Astrocyte (in vitro differentiated cells and primary cell): ENCODE measurements around the gene RND3. TPM values are rescaled to one million over a fixed set of nuclear protein-coding genes. Genes with fewer than 3 reads are reported as not detected.

Source experiments
- DNase-seq: peaks from one replicate; pipeline ENCODE4 v3.0.0-alpha.2; 2010; ENCODE audit warnings: low read depth
- FAIRE-seq: peaks from 2 replicates; lab custom pipeline; 2011; peaks lifted over from hg19 to GRCh38; lab: Jason Lieb, UNC
- H2AFZ ChIP-seq: 2 replicates; pipeline ENCODE4 v1.6.0; 2012; ENCODE audit warnings: low read depth, low read length, inconsistent platforms
- H3K27ac ChIP-seq: 2 replicates; pipeline ENCODE4 v1.5.1; 2011; ENCODE audit warnings: low read depth, low read length, inconsistent platforms
- H3K27me3 ChIP-seq: 2 replicates; pipeline ENCODE4 v1.6.0; 2011; ENCODE audit warnings: low read length, inconsistent platforms; ENCODE audit not compliant: insufficient read depth
- H3K36me3 ChIP-seq: 2 replicates; pipeline ENCODE4 v1.5.1; 2011; ENCODE audit warnings: low read length, inconsistent platforms; ENCODE audit not compliant: insufficient read depth
- H3K4me1 ChIP-seq: 2 replicates; pipeline ENCODE4 v1.5.1; 2011; ENCODE audit warnings: low read length, inconsistent platforms; ENCODE audit not compliant: insufficient read depth
- H3K4me2 ChIP-seq: 2 replicates; pipeline ENCODE4 v1.6.0; 2012; ENCODE audit warnings: low read length, inconsistent platforms
- H3K4me3 ChIP-seq: 2 replicates; pipeline ENCODE4 v1.5.1; 2011; ENCODE audit warnings: low read depth, mild to moderate bottlenecking, low read length, inconsistent platforms; ENCODE audit not compliant: insufficient read depth
- H3K79me2 ChIP-seq: 2 replicates; pipeline ENCODE4 v1.6.0; 2012; ENCODE audit warnings: mild to moderate bottlenecking, low read length, inconsistent platforms; ENCODE audit not compliant: insufficient read depth
- H3K9ac ChIP-seq: 2 replicates; pipeline ENCODE4 v1.6.0; 2012; ENCODE audit warnings: mild to moderate bottlenecking, low read length, inconsistent platforms
- H3K9me3 ChIP-seq: 2 replicates; pipeline ENCODE4 v1.5.1; 2012; ENCODE audit warnings: low read depth, mild to moderate bottlenecking, low read length, inconsistent platforms; ENCODE audit not compliant: insufficient read depth
- H4K20me1 ChIP-seq: 2 replicates; pipeline ENCODE4 v1.6.0; 2012; ENCODE audit warnings: low read length, inconsistent platforms; ENCODE audit not compliant: insufficient read depth
- H3K27ac Mint-ChIP-seq: one replicate; pipeline ENCODE4 v1.8.0; 2021; ENCODE audit warnings: mild to moderate bottlenecking, mixed read lengths; ENCODE audit not compliant: unreplicated experiment
- H3K27me3 Mint-ChIP-seq: one replicate; pipeline ENCODE4 v1.8.0; 2021; ENCODE audit warnings: low read depth, mixed read lengths; ENCODE audit not compliant: unreplicated experiment
- H3K36me3 Mint-ChIP-seq: one replicate; pipeline ENCODE4 v1.8.0; 2021; ENCODE audit warnings: low read depth, mixed read lengths; ENCODE audit not compliant: unreplicated experiment
- H3K4me1 Mint-ChIP-seq: one replicate; pipeline ENCODE4 v1.8.0; 2021; ENCODE audit warnings: low read depth, mixed read lengths; ENCODE audit not compliant: unreplicated experiment
- H3K4me3 Mint-ChIP-seq: one replicate; pipeline ENCODE4 v1.8.0; 2021; ENCODE audit warnings: mild to moderate bottlenecking, moderate library complexity, mixed read lengths; ENCODE audit not compliant: unreplicated experiment
- H3K9me3 Mint-ChIP-seq: one replicate; pipeline ENCODE4 v1.8.0; 2021; ENCODE audit warnings: mild to moderate bottlenecking, mixed read lengths; ENCODE audit not compliant: unreplicated experiment
- CTCF ChIP-seq: IDR thresholded peaks from 2 replicates; pipeline ENCODE4 v1.5.1; 2011; ENCODE audit warnings: low read depth, mild to moderate bottlenecking, inconsistent platforms, low read length, moderate library complexity; ENCODE audit not compliant: insufficient read depth
- EZH2 ChIP-seq: IDR thresholded peaks from 2 replicates; pipeline ENCODE4 v1.6.1; 2012; ENCODE audit warnings: mild to moderate bottlenecking, low read length, inconsistent platforms; ENCODE audit not compliant: insufficient read depth
- total RNA-seq: library from RNA; stranded (reverse); gene quantifications from 2 replicates; pipeline ENCODE4 v1.2.1, GENCODE V29; 2021

Gene RND3
- total RNA-seq, 1 donor from 2014 or later, result 117 TPM

GRCh38 chr2:150477347-150477746 is 10.1 kb downstream of the RND3 start:
- peaks cover 45% of the 10 kb centered on the region for H3K36me3 ChIP-seq
- FAIRE-seq (no peak), DNase-seq (peak; percentile 43)
- peak overlapping the region; percentile 79 for H3K27ac ChIP-seq
- Mint-ChIP-seq H3K36me3 (peaks cover 22% of the 10 kb centered on the region), H3K27ac (peak overlapping the region; percentile 43), H3K4me1 (peaks cover 85% of the 10 kb centered on the region), H3K9me3 (no peaks in the 10 kb centered on the region), H3K27me3 (no peaks in the 10 kb centered on the region), H3K4me3 (peak overlapping the region; percentile 72)
- no peaks in the 10 kb centered on the region for H3K9me3 ChIP-seq
- peaks cover 97% of the 10 kb centered on the region for H3K79me2 ChIP-seq
- H3K27me3 ChIP-seq, result no peaks in the 10 kb centered on the region
- TF ChIP-seq CTCF, result no peak
- TF ChIP-seq EZH2, result no peak
- peaks cover 90% of the 10 kb centered on the region for H3K4me1 ChIP-seq
- peak overlapping the region; percentile 75 for H3K4me2 ChIP-seq
- H4K20me1 ChIP-seq, result peaks cover 63% of the 10 kb centered on the region
- H2AFZ ChIP-seq, result no peak overlapping the region
- peak overlapping the region; percentile 71 for H3K9ac ChIP-seq
- peak overlapping the region; percentile 15 for H3K4me3 ChIP-seq

- TF ChIP-seq EZH2 (no peak), CTCF (no peak)
- Histone ChIP-seq H3K9me3 (no peaks in the 10 kb centered on the region), H3K27me3 (no peaks in the 10 kb centered on the region), H2AFZ (no peak overlapping the region), H4K20me1 (peaks cover 63% of the 10 kb centered on the region), H3K9ac (peak overlapping the region; percentile 71), H3K4me1 (peaks cover 91% of the 10 kb centered on the region), H3K79me2 (peaks cover 97% of the 10 kb centered on the region), H3K4me3 (no peak overlapping the region), H3K36me3 (peaks cover 50% of the 10 kb centered on the region), H3K27ac (peak overlapping the region; percentile 79), H3K4me2 (peak overlapping the region; percentile 75)
- Mint-ChIP-seq H3K27me3 (no peaks in the 10 kb centered on the region), H3K36me3 (peaks cover 22% of the 10 kb centered on the region), H3K9me3 (no peaks in the 10 kb centered on the region), H3K4me1 (peaks cover 86% of the 10 kb centered on the region), H3K27ac (peak overlapping the region; percentile 43), H3K4me3 (peak overlapping the region; percentile 72)
- no peak for FAIRE-seq
- no peak for DNase-seq
Measured at GRCh38 chr2:150476809-150477302, 10.6 kb downstream of the RND3 start.

GRCh38 chr2:150476286-150476685 is 11.2 kb downstream of the RND3 start:
- Histone ChIP-seq H3K9ac (peak overlapping the region; percentile 71), H3K27ac (peak overlapping the region; percentile 79), H2AFZ (no peak overlapping the region), H3K4me3 (no peak overlapping the region), H3K4me1 (peaks cover 90% of the 10 kb centered on the region), H4K20me1 (peaks cover 59% of the 10 kb centered on the region), H3K79me2 (peaks cover 97% of the 10 kb centered on the region), H3K4me2 (peak overlapping the region; percentile 75), H3K9me3 (no peaks in the 10 kb centered on the region), H3K27me3 (no peaks in the 10 kb centered on the region), H3K36me3 (peaks cover 54% of the 10 kb centered on the region)
- Mint-ChIP-seq H3K27ac (peak overlapping the region; percentile 67), H3K9me3 (no peaks in the 10 kb centered on the region), H3K27me3 (no peaks in the 10 kb centered on the region), H3K4me3 (no peak overlapping the region), H3K4me1 (peaks cover 87% of the 10 kb centered on the region), H3K36me3 (peaks cover 27% of the 10 kb centered on the region)
- DNase-seq, result no peak
- FAIRE-seq, result no peak
- no peak for TF ChIP-seq CTCF
- no peak for TF ChIP-seq EZH2
